CD4-positive, alpha-beta T cell treated with Interferon alpha-2 for 1 hour (primary cell): Measurements from ENCODE around the gene PI4KA.

Source experiments
- DNase-seq, 2 donors: peaks; one replicate each; pipeline ENCODE4 v3.0.0-alpha.2; 2020 to 2022

Gene PI4KA

GRCh38 chr22:20815477-20816050 is 43.0 kb downstream of the PI4KA start:
- no peak for DNase-seq

- no peak for DNase-seq
Measured at GRCh38 chr22:20814221-20814808, 44.3 kb downstream of the PI4KA start.

GRCh38 chr22:20813056-20813455 is 45.6 kb downstream of the PI4KA start:
- no peak for DNase-seq

DNA sequence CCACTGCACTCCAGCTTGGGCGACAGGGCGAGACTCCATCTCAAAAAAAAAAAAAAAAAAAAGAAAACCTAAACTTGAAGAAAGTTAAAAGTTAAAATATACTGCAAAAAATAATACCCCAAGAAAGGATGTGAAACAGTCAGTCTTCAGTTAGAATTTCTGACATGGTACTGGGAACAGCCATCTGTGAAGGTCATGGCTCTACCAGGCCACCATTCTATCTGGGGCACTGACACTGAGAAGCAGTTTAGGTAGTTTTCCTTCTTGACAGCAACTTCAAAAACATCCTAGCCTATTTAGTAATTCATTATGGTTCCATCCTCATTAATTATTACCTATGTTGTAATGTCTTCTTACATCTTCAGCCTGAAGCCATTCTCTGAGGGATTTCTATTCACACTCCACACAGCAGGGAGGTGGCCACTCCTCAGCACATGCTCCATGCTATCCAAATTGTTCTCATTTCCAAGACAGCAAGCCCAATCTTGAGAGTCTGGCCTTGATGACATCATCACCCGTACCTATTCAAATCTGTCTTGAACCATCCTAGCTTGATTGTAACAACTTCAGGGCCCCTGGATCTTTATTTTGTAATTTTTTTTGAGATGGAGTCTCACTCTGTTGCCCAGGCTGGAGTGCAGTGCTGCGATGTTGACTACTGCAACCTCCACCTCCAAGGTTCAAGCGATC is 46.5 kb downstream of the PI4KA start:
- no peak for DNase-seq

DNA sequence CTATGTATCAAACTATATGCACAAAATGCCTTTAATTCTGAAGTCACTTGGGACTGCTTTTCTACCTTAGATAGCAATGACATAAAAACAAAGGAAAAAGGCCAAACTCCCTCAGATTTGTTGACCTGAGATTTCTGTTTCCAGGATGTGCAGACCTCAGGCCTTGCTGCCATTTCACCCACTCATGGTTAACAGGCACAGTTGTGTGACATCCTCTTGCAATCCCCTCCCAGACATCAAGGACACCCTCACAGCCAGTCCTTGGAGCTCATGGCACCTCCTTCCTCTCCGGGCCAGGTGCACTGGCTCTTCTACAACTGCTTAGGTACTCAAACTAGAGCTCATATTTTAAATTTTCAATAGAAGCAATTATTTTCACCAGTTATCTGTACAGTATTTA is 47.4 kb downstream of the PI4KA start:
- no peak for DNase-seq

- peak; percentile 5 to 10 for DNase-seq
Measured at GRCh38 chr22:20810645-20811044, 48.0 kb downstream of the PI4KA start.

DNA sequence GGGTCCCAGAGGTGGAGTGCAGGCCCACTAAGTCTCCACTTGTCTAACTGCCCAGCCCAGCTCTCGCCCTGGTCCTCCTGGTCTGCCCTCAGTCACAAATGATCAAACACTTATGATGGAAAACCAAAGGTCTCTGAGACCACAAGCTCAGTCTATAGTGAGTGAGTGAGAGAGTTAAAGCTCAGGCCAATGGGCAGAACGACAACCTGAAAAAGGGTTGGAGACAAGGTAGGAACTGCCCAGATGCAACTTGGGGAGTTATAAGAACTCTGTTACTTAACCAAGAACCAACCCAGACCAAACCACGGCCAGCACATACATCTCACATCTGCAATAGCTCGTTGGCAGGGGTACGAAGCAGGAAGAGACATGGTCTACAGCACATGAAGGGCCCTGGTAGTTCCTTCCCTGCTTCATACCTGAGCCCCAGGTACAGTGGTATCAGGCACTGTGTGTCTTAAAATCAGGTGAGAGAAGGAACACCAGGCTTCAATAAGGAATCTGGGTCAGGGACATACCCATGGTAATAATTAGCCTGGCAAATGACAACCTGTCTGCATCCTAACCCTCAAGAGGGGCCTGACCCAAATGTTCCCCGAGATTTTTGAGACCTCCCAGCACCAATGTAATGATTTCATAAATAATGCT is 48.9 kb downstream of the PI4KA start:
- no peak for DNase-seq

GRCh38 chr22:20808844-20809243 is 49.8 kb downstream of the PI4KA start:
- no peak for DNase-seq

- no peak for DNase-seq
Measured at GRCh38 chr22:20807315-20807752, 51.3 kb downstream of the PI4KA start.

DNA sequence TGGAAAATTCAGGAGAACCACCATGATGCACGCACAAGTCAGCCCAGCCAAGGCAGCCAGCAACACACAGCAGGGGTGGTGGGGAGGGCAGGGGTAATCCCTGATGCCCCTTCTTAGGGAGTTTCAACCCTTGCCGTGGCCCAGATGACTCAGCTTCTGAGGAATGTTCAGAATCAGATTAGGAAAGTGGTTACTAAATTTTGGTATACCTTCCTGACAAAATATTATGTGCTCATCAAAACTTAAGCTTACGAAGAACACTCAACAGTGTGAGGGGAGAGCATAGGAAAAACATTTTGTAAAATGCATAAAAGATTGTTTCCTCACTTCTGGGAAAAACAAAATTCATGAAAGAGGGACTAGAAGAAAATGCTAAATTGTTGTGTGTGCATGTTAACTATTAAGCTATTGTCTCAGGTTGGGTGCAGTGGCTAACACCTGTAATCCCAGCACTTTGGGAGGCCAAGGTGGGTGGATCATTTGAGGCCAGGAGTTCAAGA is 52.6 kb downstream of the PI4KA start:
- DNase-seq = no peak

DNA sequence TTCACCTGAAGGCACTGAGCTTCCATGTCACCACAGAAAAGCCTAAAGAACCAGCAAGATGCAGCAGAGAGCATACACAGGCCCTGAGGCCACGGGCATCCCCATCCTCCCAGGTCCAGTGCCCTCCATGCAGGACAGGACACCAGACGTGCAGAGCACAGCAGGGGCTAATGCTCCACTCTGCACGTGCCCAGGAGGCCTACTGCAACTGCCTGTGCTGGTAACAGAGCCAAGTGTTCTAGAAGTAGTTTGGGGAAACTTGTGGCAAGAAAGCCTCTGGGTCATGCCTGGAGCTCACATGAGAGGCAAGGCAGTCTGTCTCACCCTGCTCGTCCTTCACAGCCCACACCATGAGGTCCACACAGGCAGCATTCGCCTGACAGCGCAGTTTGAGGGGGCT is 54.0 kb downstream of the PI4KA start:
- no peak for DNase-seq

DNA sequence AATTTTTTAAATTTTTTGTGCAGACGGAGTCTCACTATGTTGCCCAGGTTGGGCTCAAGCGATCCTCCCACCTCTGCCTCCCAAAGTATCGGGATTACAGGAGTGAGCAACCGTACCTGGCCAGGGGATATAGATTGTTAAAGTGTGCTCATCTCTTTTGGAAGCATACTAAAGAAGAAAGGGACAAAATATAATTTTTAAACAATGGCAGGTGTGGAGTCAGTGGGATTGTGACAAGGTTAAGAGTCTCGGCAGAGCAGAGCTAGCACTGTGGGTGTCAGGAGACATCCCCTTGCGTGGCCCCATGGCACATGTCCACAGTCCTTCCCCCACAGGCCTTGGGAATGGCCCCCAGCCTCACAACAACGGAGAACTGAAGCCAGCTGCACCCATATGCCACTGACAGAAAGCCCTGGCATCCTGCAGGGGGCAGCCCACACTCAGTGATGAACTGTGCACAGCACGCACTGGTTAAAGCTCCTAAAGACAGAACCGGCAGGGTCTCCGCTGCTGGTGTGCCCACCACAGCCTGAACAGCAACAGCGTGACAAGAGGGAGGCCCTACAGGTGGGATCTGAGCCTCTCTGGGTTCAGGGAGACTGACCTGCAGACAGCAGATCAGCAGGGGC is 54.8 kb downstream of the PI4KA start:
- DNase-seq = peak; percentile 12 to 33

- DNase-seq = no peak
Measured at GRCh38 chr22:20802922-20803553, 55.6 kb downstream of the PI4KA start.

- no peak for DNase-seq
Measured at GRCh38 chr22:20802452-20802851, 56.2 kb downstream of the PI4KA start.

GRCh38 chr22:20799449-20799848 is 59.2 kb downstream of the PI4KA start:
- no peak for DNase-seq

DNA sequence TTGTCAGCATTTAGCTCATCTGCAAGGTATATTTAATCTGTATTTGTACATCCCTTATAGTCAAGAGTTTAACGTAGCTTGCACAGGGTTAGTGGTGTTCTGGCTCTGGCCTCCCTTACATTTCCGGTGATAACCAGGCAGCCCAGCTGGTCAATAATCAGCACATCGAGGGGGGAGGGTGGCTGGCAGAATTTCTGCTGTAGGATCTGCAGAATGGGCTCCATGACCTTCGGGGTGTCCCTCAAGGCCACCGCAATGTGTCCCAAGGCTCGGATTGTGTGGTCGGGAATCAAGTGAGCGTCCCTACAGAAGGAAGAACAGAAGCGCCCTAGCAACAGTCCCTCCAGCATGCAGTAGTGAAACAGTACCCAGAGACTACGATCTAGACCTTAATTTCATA is 59.6 kb downstream of the PI4KA start:
- DNase-seq = no peak

GRCh38 chr22:20798218-20798617 is 60.4 kb downstream of the PI4KA start:
- DNase-seq = no peak

DNA sequence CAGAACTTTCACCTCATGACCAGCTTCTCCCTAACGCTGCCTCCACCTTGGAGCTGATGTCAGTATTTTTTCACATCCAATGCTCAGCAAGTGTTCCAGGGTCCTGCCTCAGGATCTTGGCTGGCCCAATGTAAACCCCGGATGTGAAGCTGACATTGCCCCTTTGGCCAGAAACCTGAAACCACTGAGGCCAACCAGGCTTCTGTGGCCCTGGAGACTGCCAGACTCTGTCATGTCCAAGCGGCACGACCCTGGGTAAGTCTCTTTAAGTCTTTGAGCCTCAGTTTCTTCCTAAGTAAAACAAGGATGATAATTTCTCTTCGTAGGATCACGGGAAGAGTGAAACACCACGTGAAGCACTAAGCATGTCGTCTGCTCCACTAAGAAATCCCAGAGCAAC is 61.9 kb downstream of the PI4KA start:
- DNase-seq = no peak

- DNase-seq = no peak
Measured at GRCh38 chr22:20794650-20795413, 63.8 kb downstream of the PI4KA start.

GRCh38 chr22:20793748-20794649 is 64.6 kb downstream of the PI4KA start:
- DNase-seq = no peak
